HG03457 (cell line): ENCODE data around the gene PARVG.

Experiments
- ATAC-seq: cut with Tn5 transposase; IDR thresholded peaks from one replicate; pipeline ENCODE4 v1.9.1; 2021; ENCODE audit warnings: moderate number of reproducible peaks; ENCODE audit not compliant: unreplicated experiment

PARVG gene

GRCh38 chr22:44210722-44211121 is 30.0 kb downstream of the PARVG start:
- no peak for ATAC-seq

GRCh38 chr22:44211256-44211945 is 30.7 kb downstream of the PARVG start:
- no peak for ATAC-seq

DNA sequence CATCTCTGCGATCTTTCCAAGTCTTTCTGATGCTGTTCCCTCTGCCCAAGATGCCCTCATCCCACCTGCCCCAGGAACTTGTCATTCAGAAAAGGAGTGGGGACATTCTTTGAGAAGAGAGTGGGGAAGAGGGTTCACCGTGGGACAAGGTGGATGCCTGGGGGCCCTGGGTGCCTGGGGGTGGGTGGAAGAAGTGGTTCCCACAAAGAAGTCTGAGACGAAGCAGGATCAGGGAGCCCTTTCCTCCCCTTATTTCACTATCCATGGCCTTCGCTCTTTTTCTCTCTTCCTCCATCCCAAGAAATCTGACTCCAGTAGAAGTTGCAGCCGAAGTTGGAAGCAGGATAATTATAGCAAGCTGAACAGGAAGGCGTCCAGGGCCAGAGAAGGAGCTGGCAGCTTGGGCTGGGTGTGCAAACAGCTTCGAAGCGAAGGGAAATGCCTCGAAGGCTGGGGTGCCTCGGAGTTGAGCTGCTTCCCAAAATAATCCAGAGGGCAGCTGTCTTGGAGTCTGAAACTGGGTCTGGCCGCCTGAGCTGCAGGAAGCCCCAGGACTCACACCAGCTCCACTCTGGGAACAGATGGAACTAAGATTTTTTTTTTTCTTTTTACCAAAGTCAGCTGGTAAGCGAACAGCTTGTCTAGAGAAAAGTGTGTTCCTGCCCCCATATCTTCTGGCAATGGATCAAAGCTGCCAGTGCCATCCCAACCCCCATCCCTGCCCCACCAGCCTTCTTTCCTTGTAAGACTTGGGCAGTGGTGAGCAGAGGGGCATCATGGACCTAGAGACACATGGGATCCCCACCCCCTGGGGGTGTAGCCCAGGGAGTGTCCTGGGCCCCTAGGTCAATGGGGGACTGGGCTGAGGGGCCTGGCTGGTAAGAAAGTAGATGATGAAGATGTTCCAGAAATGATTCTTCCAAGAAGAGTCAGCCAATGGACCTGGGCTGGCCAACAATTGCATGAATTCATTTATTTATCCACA is 31.5 kb downstream of the PARVG start:
- ATAC-seq, result no peak

DNA sequence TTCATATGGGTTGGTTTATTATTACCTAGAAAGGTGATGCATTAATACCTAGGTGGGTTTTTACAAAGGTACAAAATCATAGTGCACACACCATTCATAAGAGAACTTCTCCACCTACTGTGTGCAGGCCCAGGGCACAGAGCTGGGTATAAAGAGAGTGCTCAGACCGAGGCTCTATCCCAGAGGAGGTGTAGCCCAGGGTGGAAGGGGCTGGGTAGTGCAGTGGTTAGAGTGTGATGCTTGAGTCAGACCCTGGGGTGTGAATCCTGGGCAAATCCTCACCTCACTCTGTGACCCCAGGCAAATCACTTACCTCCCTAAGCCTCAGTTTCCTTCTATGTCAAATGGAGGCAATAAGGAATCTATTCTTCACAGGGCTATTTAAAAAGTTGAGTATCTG is 32.2 kb downstream of the PARVG start:
- no peak for ATAC-seq

- no peak for ATAC-seq
Observed at GRCh38 chr22:44213489-44214043, 32.8 kb downstream of the PARVG start.

DNA sequence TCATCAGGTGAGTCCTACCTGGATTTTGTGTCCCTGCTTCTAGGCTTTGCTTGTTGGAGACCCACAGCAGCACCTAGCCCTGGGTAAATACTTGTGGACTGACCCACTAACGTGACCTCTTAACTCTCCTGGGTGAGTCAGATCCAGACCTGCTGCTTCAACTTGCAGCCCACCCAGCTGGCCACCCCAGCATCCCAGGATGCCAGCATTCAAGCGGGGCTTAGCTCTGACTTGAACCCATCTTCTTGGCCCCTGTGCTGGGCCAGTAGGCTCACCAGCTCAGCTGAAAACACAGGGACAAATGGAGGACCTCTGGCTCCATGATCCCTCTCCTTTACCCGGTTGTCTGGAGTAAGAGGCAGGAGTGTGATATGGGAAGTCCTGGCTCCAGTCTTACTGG is 33.5 kb downstream of the PARVG start:
- no peak for ATAC-seq

GRCh38 chr22:44214764-44215163 is 34.0 kb downstream of the PARVG start:
- ATAC-seq, result no peak

DNA sequence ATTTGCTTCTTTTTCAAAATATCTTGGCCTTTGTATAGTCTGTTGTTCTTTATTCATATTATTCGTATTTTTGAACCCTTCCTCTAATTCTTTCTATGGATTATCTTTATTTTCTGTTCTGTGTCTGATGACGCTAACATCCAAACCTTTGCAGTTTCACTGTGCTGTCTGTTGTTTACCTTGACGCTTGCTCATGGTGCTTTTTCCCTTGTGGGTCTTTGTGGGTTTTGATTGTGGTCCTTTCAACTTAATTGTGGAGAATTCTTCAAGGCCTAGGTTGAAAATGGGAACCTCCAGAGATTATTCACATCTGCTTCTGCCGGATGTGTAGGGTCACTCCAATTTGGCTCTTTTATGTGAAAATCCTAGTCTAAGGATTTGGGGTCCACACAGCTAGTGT is 34.6 kb downstream of the PARVG start:
- ATAC-seq, result no peak

GRCh38 chr22:44217346-44217745 is 36.6 kb downstream of the PARVG start:
- no peak for ATAC-seq

GRCh38 chr22:44218071-44218470 is 37.3 kb downstream of the PARVG start:
- no peak for ATAC-seq

DNA sequence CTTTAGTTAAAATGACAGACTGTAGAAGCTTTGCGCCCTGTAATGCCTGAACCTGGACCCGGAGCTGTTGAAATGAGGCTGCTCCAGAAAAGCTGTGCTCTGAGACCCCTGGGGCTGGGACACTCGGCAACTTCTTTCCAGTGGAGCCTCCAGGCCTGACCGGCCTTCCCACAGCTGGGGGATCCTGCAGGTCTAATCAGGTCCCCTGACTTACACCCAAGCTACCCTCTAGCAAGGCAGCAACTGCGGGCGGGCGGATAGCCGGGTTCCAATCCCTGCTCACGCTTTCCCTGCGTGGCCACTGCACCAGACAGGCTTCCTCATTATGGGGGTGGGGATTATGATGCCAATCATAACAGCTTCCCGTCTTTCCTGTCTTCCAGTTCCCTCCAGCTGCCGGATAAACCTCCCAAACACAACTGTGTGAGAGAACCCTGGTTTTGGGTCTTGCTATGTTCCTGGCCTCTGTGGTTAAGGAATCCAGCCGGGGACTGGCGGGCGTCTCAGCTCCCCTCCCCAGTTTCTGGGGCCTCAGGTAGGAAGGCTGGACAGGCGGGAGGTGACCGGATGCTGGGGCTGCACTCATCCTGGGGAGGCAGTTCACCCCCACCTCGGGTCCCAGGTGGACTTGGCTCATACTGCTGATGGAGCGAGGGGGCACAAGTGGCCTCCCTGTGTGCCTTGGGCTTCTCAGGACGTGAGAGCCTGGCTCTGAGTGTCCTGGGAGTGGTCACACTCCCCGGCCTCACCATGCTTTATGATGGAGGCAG is 38.6 kb downstream of the PARVG start:
- ATAC-seq, result no peak

DNA sequence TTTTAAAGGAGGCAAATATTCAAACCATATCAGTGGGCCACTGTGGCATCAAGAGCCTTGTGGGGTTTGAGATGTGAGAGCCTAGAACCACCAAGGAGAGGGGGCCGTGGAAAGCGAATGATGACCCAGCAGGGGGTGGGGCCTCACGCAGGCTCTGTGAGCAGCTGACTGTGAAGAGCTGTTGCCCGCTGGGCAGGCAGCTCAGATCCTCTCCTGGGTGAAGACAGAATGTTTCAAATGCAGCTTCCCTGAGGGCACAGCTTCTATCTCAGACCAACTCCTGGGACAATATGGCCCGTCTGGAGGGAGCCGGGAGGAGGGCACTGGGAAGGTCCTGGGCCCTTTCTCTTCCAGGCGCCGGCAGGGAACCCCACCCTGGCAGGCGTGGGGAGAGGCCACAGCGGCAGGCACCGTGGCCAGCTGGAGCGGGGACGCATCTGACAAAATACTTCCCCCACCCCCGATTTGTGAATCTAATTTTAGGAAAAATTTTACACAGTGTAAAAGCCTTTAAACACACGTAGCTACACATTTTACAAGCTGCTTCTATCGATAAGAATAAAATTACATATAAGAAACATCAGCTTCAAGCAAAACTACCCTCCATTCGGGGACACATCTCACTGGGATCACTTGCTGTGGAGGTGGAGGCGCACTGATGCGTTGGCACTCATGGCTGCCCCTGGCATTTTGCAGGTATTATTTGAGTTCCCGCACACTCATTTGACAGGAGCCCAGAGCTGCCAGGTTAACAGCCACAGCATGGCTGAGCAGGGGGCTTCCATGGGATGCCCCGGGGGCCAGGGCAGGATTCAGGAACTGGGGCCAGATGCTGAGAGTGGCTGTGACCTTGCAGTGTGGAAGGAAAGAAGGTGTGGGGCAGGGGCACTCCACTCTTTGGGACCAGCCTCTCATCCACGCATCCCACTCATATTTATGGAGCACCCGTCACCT is 40.3 kb downstream of the PARVG start:
- ATAC-seq, result no peak

- ATAC-seq, result no peak
Observed at GRCh38 chr22:44221710-44222475, 41.2 kb downstream of the PARVG start.

- ATAC-seq, result no peak
Observed at GRCh38 chr22:44224166-44224565, 43.4 kb downstream of the PARVG start.

- ATAC-seq, result no peak
Observed at GRCh38 chr22:44225091-44225689, 44.5 kb downstream of the PARVG start.

DNA sequence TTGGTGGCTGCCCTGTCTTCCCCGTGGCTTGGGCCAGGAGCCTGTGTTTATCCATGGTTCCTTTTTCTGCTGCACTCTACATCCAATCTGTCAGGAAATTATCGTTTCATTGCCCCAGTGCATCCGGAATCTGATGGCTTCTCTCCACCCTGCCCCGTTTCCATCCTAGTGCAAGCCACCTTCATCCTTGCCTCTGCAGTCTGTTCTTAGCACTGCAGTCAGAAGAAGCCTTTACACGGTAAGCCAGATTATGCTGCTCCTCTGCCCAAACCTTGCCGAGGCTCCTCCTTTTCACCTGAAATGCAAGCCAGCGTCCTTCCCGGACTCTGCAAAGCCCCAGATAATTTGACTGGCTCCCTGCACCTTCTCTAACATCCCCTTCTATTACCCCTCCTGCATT is 45.1 kb downstream of the PARVG start:
- no peak for ATAC-seq

- ATAC-seq, result no peak
Observed at GRCh38 chr22:44229331-44229730, 48.6 kb downstream of the PARVG start.

DNA sequence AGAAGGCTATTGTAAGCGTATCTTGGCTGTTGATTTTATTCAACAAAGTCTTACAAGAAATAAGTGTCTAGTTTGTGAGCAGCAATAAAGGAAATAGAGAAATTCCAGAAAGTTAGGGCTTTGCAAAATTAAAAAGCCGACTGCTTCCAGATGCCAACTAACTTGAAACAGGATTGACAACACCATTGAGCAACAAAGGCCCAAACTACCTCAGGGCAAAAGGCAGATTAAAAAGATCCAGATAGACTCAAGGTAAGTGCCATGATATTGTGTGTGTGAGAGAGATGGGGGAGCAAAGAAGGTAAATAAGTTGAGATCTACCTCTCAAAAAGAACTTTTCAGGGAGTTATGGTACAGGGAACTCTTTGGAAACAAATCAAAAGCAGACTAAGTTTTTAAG is 49.1 kb downstream of the PARVG start:
- no peak for ATAC-seq

GRCh38 chr22:44231233-44231632 is 50.5 kb downstream of the PARVG start:
- ATAC-seq, result no peak
